Psoas muscle (tissue), 8 donors: ENCODE results near the gene ZMYND8. TPM values are rescaled to one million over a fixed set of nuclear protein-coding genes. Genes with fewer than 3 reads are reported as not detected.
"Not testable (repeated sequence)": the region's sequence is repeated elsewhere in the genome, so short reads cannot be mapped to it uniquely, and the experiment has no call there.

ENCODE experiments used
- ATAC-seq, 4 donors: fragments of 200-7000 bp; cut with Tn5 transposase; one replicate each; pipeline ENCODE4 v1.9.1; 2020; ENCODE audit warnings: moderate library complexity in 3 of 4, mild to moderate bottlenecking in 2 of 4
- DNase-seq, 2 donors: peaks; one replicate each; pipeline ENCODE4 v3.0.0-alpha.2; 2020
- H3K27ac ChIP-seq: fragments of 200-600 bp; one replicate; pipeline ENCODE4 v1.8.0; 2022
- H3K27me3 ChIP-seq, 3 donors: fragments of 200-600 bp in 1 of 3; one replicate each; pipeline versions ENCODE4 v1.6.1 to v1.8.0; 2013 to 2022; ENCODE audit warnings: low read length in 2 of 3, mild to moderate bottlenecking in 2 of 3, moderate library complexity in 1 of 3; ENCODE audit not compliant: insufficient read depth in 3 of 3
- H3K36me3 ChIP-seq, 2 donors: fragments of 200-600 bp in 1 of 2; one replicate each; pipeline versions ENCODE4 v1.6.1 to v1.8.0; 2013 to 2022; ENCODE audit warnings: low read depth in 1 of 2, mild to moderate bottlenecking in 1 of 2, moderate library complexity in 1 of 2; ENCODE audit not compliant: insufficient read depth in 1 of 2
- H3K4me1 ChIP-seq: fragments of 200-600 bp; one replicate; pipeline ENCODE4 v1.8.0; 2022
- H3K4me3 ChIP-seq: fragments of 200-600 bp; one replicate; pipeline ENCODE4 v1.8.0; 2022; ENCODE audit warnings: mild to moderate bottlenecking
- H3K9me3 ChIP-seq: fragments of 200-600 bp; one replicate; pipeline ENCODE4 v1.8.0; 2022
- CTCF ChIP-seq: fragments of 200-600 bp; IDR thresholded peaks from one replicate; pipeline ENCODE4 v1.8.0; 2022; ENCODE audit warnings: antibody characterized with exemption
- WGBS, 3 donors: extraction: QIAGEN DNeasy Blood & Tissue Kit; methylation state at CpG; one replicate each; pipeline versions ENCODE4 v1.1.6 to v1.1.7; 2013; 5-methylcytosine and 5-hydroxymethylcytosine counted together
- intact Hi-C, 2 donors: fragments of 100-400 bp; cut with DNase I; formaldehyde crosslinking; loops; one replicate each; pipeline versions ENCODE4 v1.11.0 to v1.14.2; 2022
- polyA plus RNA-seq, 3 donors: library from polyadenylated mRNA; stranded (reverse); fragments of 200-250 nt; gene quantifications; one replicate each; pipeline ENCODE4 v1.2.3, GENCODE V29; 2013
- total RNA-seq, 4 donors: library from RNA; stranded (reverse); fragmentation: NEBNext Ultra II Directional in 2 of 4; extraction: Animal tissue kit (Norgen Biotek cat#: 25700) in 2 of 4; gene quantifications; one replicate each; pipeline versions ENCODE4 v1.2.1 to v1.2.4, GENCODE V29; 2021 to 2023
- donor health status: healthy with polysubstance abuse.
- donor health status: DM: no; HTN: no; CAD: no; lungs with moderate emphysema.
- donor health status: Bipolar disorder and iron deficiency.
- donor health status: healthy.
- donor health status: DM: yes; HTN: yes; CAD: no.
- donor health status: DM: no; HTN: no; CAD: no.
- donor health status: DM: no; HTN: no; CAD: no.
- donor health status: DM: yes; HTN: yes; CAD: no.

ZMYND8 gene
- total and polyA plus RNA-seq, 7 donors = 4.7 to 42.9 (median 17.7) TPM

- H3K27ac ChIP-seq = no peak overlapping the region
- peak; percentile 98 for TF ChIP-seq CTCF
- H3K36me3 ChIP-seq = peaks cover 5 to 28% of the 10 kb centered on the region in 2 donors
- 18 to 25% (median 24%) methylated on average over 9 of the region's 9 CpGs for WGBS, 3 donors
- intact Hi-C loops = loop anchor here in 1 of 2 donors (2.0 to 5.0 kb wide), 2 partner anchors 57 to 179 kb away; no protein-coding TSS in a partner anchor
- ATAC-seq = peak; percentile 92 to 94 (median 94)
- no peaks in the 10 kb centered on the region for H3K27me3 ChIP-seq
- H3K9me3 ChIP-seq = no peaks in the 10 kb centered on the region
- H3K4me3 ChIP-seq = no peak overlapping the region
- DNase-seq = peak; percentile 63 to 85
- no peaks in the 10 kb centered on the region for H3K4me1 ChIP-seq
Observed at GRCh38 chr20:47205577-47206123, 150.8 kb downstream of the ZMYND8 start.

DNA sequence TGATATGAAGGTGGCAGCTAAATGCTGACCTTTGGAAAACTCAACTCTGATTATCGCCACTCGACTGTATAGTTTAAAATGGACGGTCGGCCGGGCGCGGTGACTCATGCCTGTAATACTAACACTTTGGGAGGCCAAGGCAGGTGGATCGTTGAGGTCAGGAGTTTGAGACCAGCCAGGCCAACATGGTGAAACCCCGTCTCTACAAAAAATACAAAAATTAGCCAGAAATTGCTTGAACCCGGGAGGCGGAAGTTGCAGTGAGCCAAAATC is 151.7 kb downstream of the ZMYND8 start:
- 92 to 96% (median 94%) methylated on average over 11 of the region's 11 CpGs for WGBS, 3 donors
- intact Hi-C loops = loop anchor here (2.0 to 5.0 kb wide), 3 partner anchors 58 to 180 kb away; no protein-coding TSS in a partner anchor
- H3K4me3 ChIP-seq, H3K27me3 ChIP-seq, H3K9me3 ChIP-seq, H3K4me1 ChIP-seq, ATAC-seq, H3K27ac ChIP-seq: not testable (repeated sequence)
- peaks cover 2 to 19% of the 10 kb centered on the region in 2 donors for H3K36me3 ChIP-seq
- DNase-seq = peak in 1 of 2 donors; percentile 11

- DNase-seq (peak in 1 of 2 donors; percentile 30), ATAC-seq (no peak)
- no peak overlapping the region for H3K27ac ChIP-seq
- no peak overlapping the region for H3K4me3 ChIP-seq
- intact Hi-C loops = loop anchor here (2.0 to 5.0 kb wide), 2 partner anchors 178 to 181 kb away; no protein-coding TSS in a partner anchor
- no peaks in the 10 kb centered on the region for H3K4me1 ChIP-seq
- no peaks in the 10 kb centered on the region for H3K27me3 ChIP-seq
- peaks cover 0 to 14% of the 10 kb centered on the region in 2 donors for H3K36me3 ChIP-seq
- 90 to 97% (median 91%) methylated on average over 12 of the region's 12 CpGs for WGBS, 3 donors
- TF ChIP-seq CTCF = no peak
- no peaks in the 10 kb centered on the region for H3K9me3 ChIP-seq
Observed at GRCh38 chr20:47204008-47204849, 152.3 kb downstream of the ZMYND8 start.

DNA sequence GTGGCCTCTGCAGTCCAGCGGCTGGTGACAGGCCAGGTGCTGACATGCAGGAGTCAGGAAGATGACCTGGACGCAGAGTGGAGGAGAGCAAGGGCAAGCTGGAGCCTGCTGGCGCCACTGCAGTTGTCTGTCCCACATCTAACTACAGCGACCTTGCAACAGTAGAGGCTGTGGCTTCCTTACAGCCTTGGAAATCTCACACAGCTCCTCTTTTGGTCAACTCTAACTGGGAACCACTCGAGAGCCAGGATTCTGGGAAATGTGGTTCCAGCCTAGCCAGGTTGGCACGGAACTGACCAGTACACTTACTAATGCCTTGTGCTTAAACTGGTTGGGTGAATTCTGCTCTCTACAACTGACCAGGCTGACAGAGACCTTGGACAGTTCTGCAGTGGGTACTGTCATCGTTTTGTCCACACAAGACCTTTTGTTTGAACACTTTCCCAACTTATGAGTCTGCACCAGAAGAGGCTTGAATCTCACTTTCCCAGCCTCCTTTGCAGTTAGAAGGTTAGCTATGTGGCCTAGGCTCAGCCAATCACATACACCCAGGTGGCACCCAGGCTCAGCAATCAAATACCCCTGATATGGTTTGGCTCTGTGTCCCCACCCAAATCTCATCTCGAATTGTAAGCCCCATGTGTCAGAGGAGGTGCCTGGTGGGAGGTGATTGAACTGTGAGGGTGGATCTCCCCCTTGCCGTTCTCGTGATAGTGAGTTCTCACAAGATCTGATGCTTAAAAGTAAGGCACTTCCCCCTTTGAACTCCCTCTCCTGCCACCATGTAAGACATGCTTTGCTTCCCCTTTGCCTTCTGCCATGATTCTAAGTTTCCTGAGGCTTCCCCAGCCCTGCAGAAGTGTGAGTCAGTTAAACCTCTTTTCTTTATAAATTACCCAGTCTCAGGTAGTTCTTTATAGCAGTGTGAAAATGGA is 153.5 kb downstream of the ZMYND8 start:
- DNase-seq = peak in 1 of 2 donors; percentile 24
- Histone ChIP-seq H3K36me3 (peaks cover 0 to 1% of the 10 kb centered on the region in 2 donors), H3K27me3 (no peaks in the 10 kb centered on the region), H3K27ac (no peak overlapping the region), H3K4me1 (no peaks in the 10 kb centered on the region), H3K9me3 (no peaks in the 10 kb centered on the region), H3K4me3 (no peak overlapping the region)
- intact Hi-C loops = loop anchor here in 1 of 2 donors (5.0 kb wide), 1 partner anchor 179 kb away; no protein-coding TSS in a partner anchor
- ATAC-seq = no peak
- 72 to 80% (median 78%) methylated on average over 10 of the region's 10 CpGs for WGBS, 3 donors
- no peak for TF ChIP-seq CTCF
